ENCODE data around the gene ZNF283.
"Not testable (repeated sequence)": the region's sequence is repeated elsewhere in the genome, so short reads cannot be mapped to it uniquely, and the experiment has no call there.

DNA sequence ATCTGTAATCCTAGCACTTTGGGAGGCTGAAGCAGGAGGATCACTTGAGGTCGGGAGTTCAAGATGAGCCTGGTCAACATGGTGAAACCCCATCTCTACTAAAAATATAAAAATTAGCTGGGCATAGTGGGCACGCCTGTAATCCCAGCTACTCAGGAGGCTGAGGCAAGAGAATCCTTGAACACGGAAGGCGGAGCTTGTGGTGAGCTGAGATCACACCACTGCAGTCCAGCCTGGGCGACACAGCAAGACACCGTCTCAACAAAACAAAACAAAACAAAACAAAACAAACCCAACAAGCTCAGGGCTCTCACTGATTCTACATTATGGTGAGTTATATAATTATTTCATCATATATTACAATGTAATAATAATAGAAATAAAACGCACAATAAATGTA is 20.7 kb upstream of the ZNF283 start:
- TF ChIP-seq, protein P1, sequence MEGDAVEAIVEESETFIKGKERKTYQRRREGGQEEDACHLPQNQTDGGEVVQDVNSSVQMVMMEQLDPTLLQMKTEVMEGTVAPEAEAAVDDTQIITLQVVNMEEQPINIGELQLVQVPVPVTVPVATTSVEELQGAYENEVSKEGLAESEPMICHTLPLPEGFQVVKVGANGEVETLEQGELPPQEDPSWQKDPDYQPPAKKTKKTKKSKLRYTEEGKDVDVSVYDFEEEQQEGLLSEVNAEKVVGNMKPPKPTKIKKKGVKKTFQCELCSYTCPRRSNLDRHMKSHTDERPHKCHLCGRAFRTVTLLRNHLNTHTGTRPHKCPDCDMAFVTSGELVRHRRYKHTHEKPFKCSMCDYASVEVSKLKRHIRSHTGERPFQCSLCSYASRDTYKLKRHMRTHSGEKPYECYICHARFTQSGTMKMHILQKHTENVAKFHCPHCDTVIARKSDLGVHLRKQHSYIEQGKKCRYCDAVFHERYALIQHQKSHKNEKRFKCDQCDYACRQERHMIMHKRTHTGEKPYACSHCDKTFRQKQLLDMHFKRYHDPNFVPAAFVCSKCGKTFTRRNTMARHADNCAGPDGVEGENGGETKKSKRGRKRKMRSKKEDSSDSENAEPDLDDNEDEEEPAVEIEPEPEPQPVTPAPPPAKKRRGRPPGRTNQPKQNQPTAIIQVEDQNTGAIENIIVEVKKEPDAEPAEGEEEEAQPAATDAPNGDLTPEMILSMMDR (IDR thresholded peaks at IDR 0.05; ENCODE audit: low read depth, low read length), result not testable (repeated sequence)
- TF ChIP-seq POLR2A (IDR thresholded peaks at IDR 0.05; ENCODE audit: extremely low read depth, insufficient read length), result not testable (repeated sequence)
